Neuron (in vitro differentiated cells): ENCODE measurements around the gene CD58.

ENCODE experiments used
- H2AFZ ChIP-seq: one replicate; pipeline ENCODE4 v1.6.1; 2013; ENCODE audit warnings: low read depth, mild to moderate bottlenecking, inconsistent platforms, low read length, moderate library complexity
- H3K27me3 ChIP-seq: one replicate; pipeline ENCODE4 v1.6.1; 2013; ENCODE audit warnings: low read length; ENCODE audit not compliant: insufficient read depth
- H3K36me3 ChIP-seq: one replicate; pipeline ENCODE4 v1.6.1; 2013; ENCODE audit warnings: low read length; ENCODE audit not compliant: insufficient read depth
- H3K4me1 ChIP-seq: one replicate; pipeline ENCODE4 v1.6.1; 2013; ENCODE audit warnings: low read length; ENCODE audit not compliant: insufficient read depth
- H3K4me3 ChIP-seq: 2 replicates; pipeline ENCODE4 v1.5.1; 2013; ENCODE audit warnings: mild to moderate bottlenecking, low read length, moderate library complexity
- H3K9me3 ChIP-seq: one replicate; pipeline ENCODE4 v1.6.1; 2013; ENCODE audit warnings: low read length

CD58 gene

GRCh38 chr1:116587501-116588227 is 16.8 kb upstream of the CD58 start:
- no peaks in the 10 kb centered on the region for H3K36me3 ChIP-seq
- no peaks in the 10 kb centered on the region for H3K9me3 ChIP-seq
- H3K27me3 ChIP-seq, result no peaks in the 10 kb centered on the region
- H3K4me3 ChIP-seq, result no peak overlapping the region
- no peak overlapping the region for H2AFZ ChIP-seq
- peaks cover 14% of the 10 kb centered on the region for H3K4me1 ChIP-seq

- Histone ChIP-seq H2AFZ (no peak overlapping the region), H3K4me3 (no peak overlapping the region), H3K27me3 (no peaks in the 10 kb centered on the region), H3K9me3 (no peaks in the 10 kb centered on the region), H3K4me1 (peaks cover 10% of the 10 kb centered on the region), H3K36me3 (no peaks in the 10 kb centered on the region)
Measured at GRCh38 chr1:116586741-116587143, 15.9 kb upstream of the CD58 start.

- Histone ChIP-seq H2AFZ (no peak overlapping the region), H3K4me3 (no peak overlapping the region), H3K4me1 (peaks cover 9% of the 10 kb centered on the region), H3K27me3 (no peaks in the 10 kb centered on the region), H3K36me3 (no peaks in the 10 kb centered on the region), H3K9me3 (no peaks in the 10 kb centered on the region)
Measured at GRCh38 chr1:116585886-116586285, 15.1 kb upstream of the CD58 start.

GRCh38 chr1:116581323-116581885 is 10.6 kb upstream of the CD58 start:
- H2AFZ ChIP-seq, result no peak overlapping the region
- no peaks in the 10 kb centered on the region for H3K27me3 ChIP-seq
- H3K4me3 ChIP-seq, result no peak overlapping the region
- peaks cover 5% of the 10 kb centered on the region for H3K4me1 ChIP-seq
- H3K36me3 ChIP-seq, result no peaks in the 10 kb centered on the region
- H3K9me3 ChIP-seq, result no peaks in the 10 kb centered on the region

GRCh38 chr1:116580446-116581322 is 9.9 kb upstream of the CD58 start:
- H3K27me3 ChIP-seq, result no peaks in the 10 kb centered on the region
- H3K4me3 ChIP-seq, result no peak overlapping the region
- H2AFZ ChIP-seq, result no peak overlapping the region
- H3K36me3 ChIP-seq, result no peaks in the 10 kb centered on the region
- peaks cover 7% of the 10 kb centered on the region for H3K4me1 ChIP-seq
- no peaks in the 10 kb centered on the region for H3K9me3 ChIP-seq

GRCh38 chr1:116579259-116579875 is 8.5 kb upstream of the CD58 start:
- H3K27me3 ChIP-seq, result no peaks in the 10 kb centered on the region

GRCh38 chr1:116578581-116578980 is 7.8 kb upstream of the CD58 start:
- no peaks in the 10 kb centered on the region for H3K36me3 ChIP-seq
- peaks cover 17% of the 10 kb centered on the region for H3K4me1 ChIP-seq
- H3K9me3 ChIP-seq, result no peaks in the 10 kb centered on the region
- no peaks in the 10 kb centered on the region for H3K27me3 ChIP-seq
- no peak overlapping the region for H2AFZ ChIP-seq
- no peak overlapping the region for H3K4me3 ChIP-seq

More at GRCh38 chr1:116579259-116579875, 8.5 kb upstream of the CD58 start:
- no peaks in the 10 kb centered on the region for H3K9me3 ChIP-seq
- no peak overlapping the region for H2AFZ ChIP-seq
- H3K4me3 ChIP-seq, result no peak overlapping the region
- H3K4me1 ChIP-seq, result peaks cover 17% of the 10 kb centered on the region
- no peaks in the 10 kb centered on the region for H3K36me3 ChIP-seq

GRCh38 chr1:116577759-116578314 is 7.0 kb upstream of the CD58 start:
- Histone ChIP-seq H3K36me3 (no peaks in the 10 kb centered on the region), H3K4me3 (no peak overlapping the region), H3K4me1 (peaks cover 20% of the 10 kb centered on the region), H2AFZ (no peak overlapping the region), H3K9me3 (no peaks in the 10 kb centered on the region), H3K27me3 (no peaks in the 10 kb centered on the region)

GRCh38 chr1:116574581-116575291 is 3.9 kb upstream of the CD58 start:
- H3K27me3 ChIP-seq, result no peaks in the 10 kb centered on the region
- H3K9me3 ChIP-seq, result no peaks in the 10 kb centered on the region
- peaks cover 24% of the 10 kb centered on the region for H3K4me1 ChIP-seq
- no peak overlapping the region for H2AFZ ChIP-seq
- H3K4me3 ChIP-seq, result no peak overlapping the region
- no peaks in the 10 kb centered on the region for H3K36me3 ChIP-seq

- no peak overlapping the region for H2AFZ ChIP-seq
- H3K27me3 ChIP-seq, result no peaks in the 10 kb centered on the region
- no peak overlapping the region for H3K4me3 ChIP-seq
- peaks cover 24% of the 10 kb centered on the region for H3K4me1 ChIP-seq
- H3K36me3 ChIP-seq, result no peaks in the 10 kb centered on the region
- H3K9me3 ChIP-seq, result no peaks in the 10 kb centered on the region
Measured at GRCh38 chr1:116573431-116574095, 2.7 kb upstream of the CD58 start.

- no peaks in the 10 kb centered on the region for H3K27me3 ChIP-seq
- H3K4me3 ChIP-seq, result no peak overlapping the region
- H3K4me1 ChIP-seq, result peaks cover 24% of the 10 kb centered on the region
- no peak overlapping the region for H2AFZ ChIP-seq
- no peaks in the 10 kb centered on the region for H3K36me3 ChIP-seq
- no peaks in the 10 kb centered on the region for H3K9me3 ChIP-seq
Measured at GRCh38 chr1:116572771-116573430, 2.1 kb upstream of the CD58 start.
